Neural progenitor cell (in vitro differentiated cells): ENCODE data around the gene SLC4A1AP. TPM values are rescaled to one million over a fixed set of nuclear protein-coding genes. Genes with fewer than 3 reads are reported as not detected.

Experiments used
- DNase-seq: peaks from one replicate; pipeline ENCODE4 v3.0.0-alpha.2; 2016; ENCODE audit warnings: low spot score
- H2AFZ ChIP-seq: fragments of 200-600 bp; sonication (generic); replicated peaks from 2 replicates; pipeline ENCODE4 v1.6.1; 2016; ENCODE audit warnings: antibody characterized with exemption
- H3F3A ChIP-seq: fragments of 200-600 bp; sonication (generic); 2 replicates; pipeline ENCODE4 v1.6.1; 2016; ENCODE audit warnings: antibody characterized with exemption, low read depth
- H3K27ac ChIP-seq: fragments of 200-600 bp; sonication (generic); 2 replicates; pipeline ENCODE4 v1.5.1; 2016; ENCODE audit warnings: mild to moderate bottlenecking
- H3K27me3 ChIP-seq: fragments of 200-600 bp; sonication (generic); 2 replicates; pipeline ENCODE4 v1.6.1; 2016; ENCODE audit warnings: mild to moderate bottlenecking, moderate library complexity
- H3K36me3 ChIP-seq: fragments of 200-600 bp; sonication (generic); 2 replicates; pipeline ENCODE4 v1.5.1; 2016
- H3K4me1 ChIP-seq: fragments of 200-600 bp; sonication (generic); 2 replicates; pipeline ENCODE4 v1.6.1; 2016; ENCODE audit warnings: mixed run types
- H3K4me2 ChIP-seq: fragments of 200-600 bp; sonication (generic); 2 replicates; pipeline ENCODE4 v1.6.1; 2016
- H3K4me3 ChIP-seq: fragments of 200-600 bp; sonication (generic); 2 replicates; pipeline ENCODE4 v1.5.1; 2016
- H3K79me2 ChIP-seq: fragments of 200-600 bp; sonication (generic); 2 replicates; pipeline ENCODE4 v1.6.1; 2016; ENCODE audit warnings: low read depth
- H3K9ac ChIP-seq: fragments of 200-600 bp; sonication (generic); 2 replicates; pipeline ENCODE4 v1.6.1; 2016
- H3K9me3 ChIP-seq: fragments of 200-600 bp; sonication (generic); 2 replicates; pipeline ENCODE4 v1.5.1; 2016; ENCODE audit warnings: low read depth
- H4K20me1 ChIP-seq: fragments of 200-600 bp; sonication (generic); 2 replicates; pipeline ENCODE4 v1.6.1; 2016; ENCODE audit warnings: low read depth
- H3K27ac Mint-ChIP-seq: 3 replicates; pipeline ENCODE4 v1.8.0; 2021; ENCODE audit warnings: mixed read lengths
- H3K27me3 Mint-ChIP-seq: 2 replicates; pipeline ENCODE4 v1.8.0; 2022; ENCODE audit warnings: low read depth, mild to moderate bottlenecking, inconsistent platforms, moderate library complexity, mixed read lengths; ENCODE audit not compliant: insufficient read depth
- H3K36me3 Mint-ChIP-seq: 3 replicates; pipeline ENCODE4 v1.8.0; 2021; ENCODE audit warnings: mixed read lengths
- H3K4me1 Mint-ChIP-seq: 3 replicates; pipeline ENCODE4 v1.8.0; 2021; ENCODE audit warnings: mixed read lengths
- H3K4me3 Mint-ChIP-seq: 3 replicates; pipeline ENCODE4 v1.8.0; 2021; ENCODE audit warnings: mild to moderate bottlenecking, moderate library complexity, mixed read lengths
- H3K9me3 Mint-ChIP-seq: 3 replicates; pipeline ENCODE4 v1.8.0; 2020; ENCODE audit warnings: mixed read lengths
- EZH2 ChIP-seq: fragments of 200-600 bp; sonication (generic); IDR thresholded peaks from 2 replicates; pipeline ENCODE4 v1.6.1; 2017; ENCODE audit warnings: antibody characterized with exemption, mild to moderate bottlenecking, moderate library complexity
- EZH2phosphoT487 ChIP-seq: fragments of 200-600 bp; sonication (generic); IDR thresholded peaks from 2 replicates; pipeline ENCODE4 v1.6.1; 2017; ENCODE audit warnings: antibody characterized with exemption
- total RNA-seq: library from RNA; depleted of rRNA; stranded (reverse); fragments of >200 nt; gene quantifications from 2 replicates; pipeline ENCODE4 v1.2.3, GENCODE V29; 2015; ENCODE audit warnings: low replicate concordance
- TF ChIP-seq, protein P1 (sequence below): fragments of 200-600 bp; sonication (generic); IDR thresholded peaks from 2 replicates; pipeline ENCODE4 v1.5.1; 2017; ENCODE audit warnings: antibody characterized with exemption, mild to moderate bottlenecking

SLC4A1AP gene
- total RNA-seq, 1 donor from 2014 or later: 32.2 TPM

- Histone ChIP-seq H3K4me2 (no peak overlapping the region), H3K36me3 (no peaks in the 10 kb centered on the region), H3K9me3 (no peaks in the 10 kb centered on the region), H3K27me3 (no peaks in the 10 kb centered on the region), H4K20me1 (no peaks in the 10 kb centered on the region), H3K4me3 (no peak overlapping the region), H2AFZ (no peak overlapping the region), H3K9ac (no peak overlapping the region), H3K4me1 (no peaks in the 10 kb centered on the region), H3F3A (no peaks in the 10 kb centered on the region), H3K79me2 (peaks cover 9% of the 10 kb centered on the region), H3K27ac (no peak overlapping the region)
- peaks cover 21% of the 10 kb centered on the region for H3K36me3 Mint-ChIP-seq
- TF ChIP-seq EZH2phosphoT487 (no peak), EZH2 (no peak)
- TF ChIP-seq, protein P1, sequence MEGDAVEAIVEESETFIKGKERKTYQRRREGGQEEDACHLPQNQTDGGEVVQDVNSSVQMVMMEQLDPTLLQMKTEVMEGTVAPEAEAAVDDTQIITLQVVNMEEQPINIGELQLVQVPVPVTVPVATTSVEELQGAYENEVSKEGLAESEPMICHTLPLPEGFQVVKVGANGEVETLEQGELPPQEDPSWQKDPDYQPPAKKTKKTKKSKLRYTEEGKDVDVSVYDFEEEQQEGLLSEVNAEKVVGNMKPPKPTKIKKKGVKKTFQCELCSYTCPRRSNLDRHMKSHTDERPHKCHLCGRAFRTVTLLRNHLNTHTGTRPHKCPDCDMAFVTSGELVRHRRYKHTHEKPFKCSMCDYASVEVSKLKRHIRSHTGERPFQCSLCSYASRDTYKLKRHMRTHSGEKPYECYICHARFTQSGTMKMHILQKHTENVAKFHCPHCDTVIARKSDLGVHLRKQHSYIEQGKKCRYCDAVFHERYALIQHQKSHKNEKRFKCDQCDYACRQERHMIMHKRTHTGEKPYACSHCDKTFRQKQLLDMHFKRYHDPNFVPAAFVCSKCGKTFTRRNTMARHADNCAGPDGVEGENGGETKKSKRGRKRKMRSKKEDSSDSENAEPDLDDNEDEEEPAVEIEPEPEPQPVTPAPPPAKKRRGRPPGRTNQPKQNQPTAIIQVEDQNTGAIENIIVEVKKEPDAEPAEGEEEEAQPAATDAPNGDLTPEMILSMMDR: no peak
- H3K4me1 Mint-ChIP-seq: no peaks in the 10 kb centered on the region
- H3K27me3 Mint-ChIP-seq: no peaks in the 10 kb centered on the region
- no peaks in the 10 kb centered on the region for H3K9me3 Mint-ChIP-seq
- no peak overlapping the region for H3K4me3 Mint-ChIP-seq
- H3K27ac Mint-ChIP-seq: no peak overlapping the region
- DNase-seq: no peak
Measured at GRCh38 chr2:27634291-27634690, 29.4 kb upstream of the SLC4A1AP start.

GRCh38 chr2:27636766-27637165 is 26.9 kb upstream of the SLC4A1AP start:
- Mint-ChIP-seq H3K4me1 (no peaks in the 10 kb centered on the region), H3K4me3 (no peak overlapping the region), H3K36me3 (peaks cover 22% of the 10 kb centered on the region), H3K27ac (no peak overlapping the region), H3K27me3 (no peaks in the 10 kb centered on the region), H3K9me3 (no peaks in the 10 kb centered on the region)
- no peak for DNase-seq
- Histone ChIP-seq H3K4me1 (no peaks in the 10 kb centered on the region), H3K36me3 (peaks cover 12% of the 10 kb centered on the region), H3K27me3 (no peaks in the 10 kb centered on the region), H4K20me1 (peaks cover 3% of the 10 kb centered on the region), H3K79me2 (no peaks in the 10 kb centered on the region), H3K9ac (no peak overlapping the region), H2AFZ (no peak overlapping the region), H3K4me2 (no peak overlapping the region), H3K9me3 (no peaks in the 10 kb centered on the region), H3K27ac (no peak overlapping the region), H3K4me3 (no peak overlapping the region), H3F3A (no peaks in the 10 kb centered on the region)
- TF ChIP-seq EZH2 (no peak), EZH2phosphoT487 (no peak)
- TF ChIP-seq, protein P1: no peak

- H3K27ac ChIP-seq: no peak overlapping the region
- peaks cover 3% of the 10 kb centered on the region for H4K20me1 ChIP-seq
- DNase-seq: no peak
- H2AFZ ChIP-seq: no peak overlapping the region
- H3K27me3 Mint-ChIP-seq: no peaks in the 10 kb centered on the region
- H3K4me1 Mint-ChIP-seq: no peaks in the 10 kb centered on the region
- no peak overlapping the region for H3K4me3 ChIP-seq
- no peak overlapping the region for H3K9ac ChIP-seq
- peaks cover 12% of the 10 kb centered on the region for H3K36me3 ChIP-seq
- H3K9me3 Mint-ChIP-seq: no peaks in the 10 kb centered on the region
- H3K27ac Mint-ChIP-seq: no peak overlapping the region
- H3K4me1 ChIP-seq: no peaks in the 10 kb centered on the region
- H3K79me2 ChIP-seq: no peaks in the 10 kb centered on the region
- H3F3A ChIP-seq: no peaks in the 10 kb centered on the region
- H3K4me3 Mint-ChIP-seq: no peak overlapping the region
- no peaks in the 10 kb centered on the region for H3K9me3 ChIP-seq
- H3K27me3 ChIP-seq: no peaks in the 10 kb centered on the region
- no peak overlapping the region for H3K4me2 ChIP-seq
- peaks cover 14% of the 10 kb centered on the region for H3K36me3 Mint-ChIP-seq
- TF ChIP-seq EZH2: no peak
- TF ChIP-seq EZH2phosphoT487: no peak
- TF ChIP-seq, protein P1: no peak
Measured at GRCh38 chr2:27638037-27638637, 25.6 kb upstream of the SLC4A1AP start.
